ENCODE data around the gene GTF3A.

DNA sequence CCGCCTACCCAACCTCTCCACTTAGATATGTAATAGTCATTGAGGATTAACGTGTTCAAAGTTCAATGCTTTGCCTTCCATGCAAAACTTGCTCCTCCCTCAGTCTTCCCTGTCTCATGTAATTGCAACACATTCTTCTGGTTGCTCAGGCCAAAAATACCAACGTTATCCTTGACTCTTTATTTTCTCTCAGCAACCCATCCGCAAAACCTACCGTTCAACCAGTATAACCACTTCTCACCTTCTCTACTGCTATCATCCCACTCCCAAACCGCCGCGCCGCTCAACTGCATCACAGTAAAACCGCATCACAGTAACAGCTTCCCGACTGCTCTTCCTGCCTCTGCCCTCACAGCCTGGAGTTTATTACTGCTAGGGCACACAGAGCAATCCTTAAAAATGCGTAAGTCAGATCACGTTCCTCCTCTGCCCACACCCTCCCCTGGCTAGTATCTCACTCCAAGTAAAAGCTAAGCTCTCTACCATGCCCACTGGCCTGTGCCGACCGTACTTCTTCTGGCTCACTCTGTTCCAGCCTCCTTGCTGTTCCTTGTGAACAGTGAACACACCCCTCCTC lies 17.7 kb downstream of the GTF3A start:
- TF ChIP-seq, protein P1, sequence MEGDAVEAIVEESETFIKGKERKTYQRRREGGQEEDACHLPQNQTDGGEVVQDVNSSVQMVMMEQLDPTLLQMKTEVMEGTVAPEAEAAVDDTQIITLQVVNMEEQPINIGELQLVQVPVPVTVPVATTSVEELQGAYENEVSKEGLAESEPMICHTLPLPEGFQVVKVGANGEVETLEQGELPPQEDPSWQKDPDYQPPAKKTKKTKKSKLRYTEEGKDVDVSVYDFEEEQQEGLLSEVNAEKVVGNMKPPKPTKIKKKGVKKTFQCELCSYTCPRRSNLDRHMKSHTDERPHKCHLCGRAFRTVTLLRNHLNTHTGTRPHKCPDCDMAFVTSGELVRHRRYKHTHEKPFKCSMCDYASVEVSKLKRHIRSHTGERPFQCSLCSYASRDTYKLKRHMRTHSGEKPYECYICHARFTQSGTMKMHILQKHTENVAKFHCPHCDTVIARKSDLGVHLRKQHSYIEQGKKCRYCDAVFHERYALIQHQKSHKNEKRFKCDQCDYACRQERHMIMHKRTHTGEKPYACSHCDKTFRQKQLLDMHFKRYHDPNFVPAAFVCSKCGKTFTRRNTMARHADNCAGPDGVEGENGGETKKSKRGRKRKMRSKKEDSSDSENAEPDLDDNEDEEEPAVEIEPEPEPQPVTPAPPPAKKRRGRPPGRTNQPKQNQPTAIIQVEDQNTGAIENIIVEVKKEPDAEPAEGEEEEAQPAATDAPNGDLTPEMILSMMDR (IDR thresholded peaks at IDR 0.05; ENCODE audit: low read depth, low read length), result no peak
- TF ChIP-seq POLR2A (IDR thresholded peaks at IDR 0.05; ENCODE audit: extremely low read depth, insufficient read length) (no peak), MYC (IDR thresholded peaks at IDR 0.05; ENCODE audit: low read depth, low read length) (no peak)
